HG03039 (cell line): ENCODE results near the gene DLG2.

Source experiments
- ATAC-seq: cut with Tn5 transposase; IDR thresholded peaks from one replicate; pipeline ENCODE4 v1.9.1; 2021; ENCODE audit warnings: mild to moderate bottlenecking, moderate library complexity; ENCODE audit not compliant: unreplicated experiment

The DLG2 gene

GRCh38 chr11:84194696-84195095, 1432.4 kb downstream of the DLG2 start:
- no peak for ATAC-seq

DNA sequence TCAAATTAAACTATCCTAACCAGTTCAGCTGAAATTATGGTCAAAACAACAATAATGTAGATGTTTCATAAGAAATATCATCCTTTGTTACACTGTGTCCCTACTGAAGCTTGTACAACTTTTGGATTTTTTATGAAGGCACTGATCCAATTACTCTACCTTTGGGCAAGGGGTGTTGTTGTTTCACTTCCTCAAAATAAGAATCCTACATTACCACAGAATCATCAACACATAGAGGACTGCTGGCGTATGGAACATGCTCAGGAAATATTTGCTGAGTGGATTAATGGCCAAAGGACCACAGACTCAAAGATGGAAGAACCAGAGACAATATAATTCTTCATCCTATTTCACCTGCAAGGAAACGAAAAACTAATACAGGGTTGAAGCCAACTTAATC, 1433.4 kb downstream of the DLG2 start:
- ATAC-seq: no peak

DNA sequence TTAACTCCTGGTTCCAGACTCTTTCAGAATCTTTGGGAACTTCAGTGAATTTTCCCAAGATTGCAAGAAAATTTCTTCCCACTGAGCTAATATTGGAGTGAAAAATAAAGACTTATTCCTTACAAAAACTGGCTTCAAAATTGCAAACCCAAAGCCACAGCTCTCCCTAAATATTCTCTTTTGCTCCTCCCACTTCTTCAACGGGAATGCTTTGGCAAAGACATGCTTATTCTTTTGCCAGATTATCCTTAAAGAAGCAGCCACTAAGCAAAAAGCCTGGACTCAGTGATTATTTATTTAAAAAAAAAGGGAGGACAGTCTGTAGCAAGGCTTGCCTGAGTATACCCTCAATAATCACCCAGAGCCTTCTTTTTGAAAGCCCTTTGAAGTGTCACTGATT, 1438.6 kb downstream of the DLG2 start:
- ATAC-seq: no peak

DNA sequence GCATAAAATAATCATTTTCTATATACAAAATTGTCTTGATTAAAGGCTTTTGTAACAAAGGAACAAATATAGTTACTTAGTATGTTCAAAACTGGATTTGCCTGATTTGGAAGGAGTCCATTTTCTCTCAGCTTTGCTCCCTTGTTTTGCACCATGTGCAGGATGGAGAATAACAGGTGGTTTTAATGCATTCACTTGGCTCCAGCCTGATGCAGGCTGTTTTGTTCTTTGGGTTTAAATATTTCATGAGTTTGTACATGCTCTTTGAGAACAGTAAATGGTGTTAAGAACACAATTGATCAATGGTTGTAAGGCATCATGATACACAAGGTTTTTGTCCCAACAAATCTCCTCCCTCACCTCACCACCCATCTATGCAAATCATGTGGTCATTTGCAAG, 1454.1 kb downstream of the DLG2 start:
- no peak for ATAC-seq

- ATAC-seq: no peak
These were observed 1462.0 kb downstream of the DLG2 start for GRCh38 chr11:84165139-84165538.

DNA sequence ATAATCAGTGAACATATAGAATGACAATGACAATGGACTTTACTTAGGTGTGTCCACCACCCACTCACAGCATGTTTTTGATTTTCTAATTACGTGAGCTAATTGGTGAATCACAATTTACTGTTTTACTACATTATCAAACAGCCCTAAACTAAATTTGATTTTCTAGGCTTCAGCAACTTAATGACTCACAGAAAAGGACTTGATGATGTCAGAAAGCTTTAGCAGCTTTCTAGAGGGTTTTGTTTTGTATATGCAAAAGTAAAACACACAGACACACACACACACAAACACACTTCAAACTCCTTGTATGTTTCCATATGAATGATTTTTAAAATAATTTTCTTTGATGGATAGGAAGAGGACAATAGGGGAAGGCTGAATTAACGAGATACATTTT, 1462.4 kb downstream of the DLG2 start:
- ATAC-seq: no peak

DNA sequence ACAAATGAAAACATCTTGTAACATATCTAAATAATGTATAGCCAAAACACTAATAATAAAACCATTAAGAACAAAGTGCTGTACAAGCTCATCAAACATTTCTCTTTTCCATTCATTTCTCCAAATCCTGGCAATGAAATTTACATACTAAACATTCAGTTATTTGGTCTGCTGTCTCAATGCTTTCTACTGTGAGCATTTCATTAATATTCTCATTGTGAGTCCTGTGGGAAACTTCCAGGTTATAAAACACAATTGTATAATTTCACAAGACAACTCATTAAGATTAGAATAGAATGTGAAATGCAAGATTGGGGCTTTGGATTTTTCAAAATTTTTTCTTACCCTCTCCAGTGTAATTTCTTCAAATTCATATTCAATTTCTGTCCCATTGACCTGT, 1464.0 kb downstream of the DLG2 start:
- ATAC-seq: no peak

GRCh38 chr11:84157639-84158038, 1469.5 kb downstream of the DLG2 start:
- no peak for ATAC-seq

DNA sequence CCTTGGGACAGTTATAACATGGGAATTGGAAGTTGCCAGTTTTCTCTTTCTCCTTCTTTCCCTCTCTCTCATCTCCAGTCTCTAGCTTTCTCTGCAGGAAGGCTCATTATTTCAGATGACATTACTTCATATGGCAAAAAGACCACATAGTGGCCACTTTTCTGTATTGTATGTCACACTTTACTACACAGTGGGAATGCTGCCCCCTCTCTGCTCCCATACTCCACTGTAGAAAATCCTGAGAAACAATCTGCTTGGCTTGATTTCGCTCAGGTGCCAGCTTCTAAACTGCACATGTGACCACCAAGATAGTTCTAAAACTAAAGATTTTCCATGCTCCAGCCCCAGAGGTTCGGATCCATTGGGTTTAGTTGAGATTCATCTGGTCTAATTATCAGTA, 1480.3 kb downstream of the DLG2 start:
- ATAC-seq: no peak

DNA sequence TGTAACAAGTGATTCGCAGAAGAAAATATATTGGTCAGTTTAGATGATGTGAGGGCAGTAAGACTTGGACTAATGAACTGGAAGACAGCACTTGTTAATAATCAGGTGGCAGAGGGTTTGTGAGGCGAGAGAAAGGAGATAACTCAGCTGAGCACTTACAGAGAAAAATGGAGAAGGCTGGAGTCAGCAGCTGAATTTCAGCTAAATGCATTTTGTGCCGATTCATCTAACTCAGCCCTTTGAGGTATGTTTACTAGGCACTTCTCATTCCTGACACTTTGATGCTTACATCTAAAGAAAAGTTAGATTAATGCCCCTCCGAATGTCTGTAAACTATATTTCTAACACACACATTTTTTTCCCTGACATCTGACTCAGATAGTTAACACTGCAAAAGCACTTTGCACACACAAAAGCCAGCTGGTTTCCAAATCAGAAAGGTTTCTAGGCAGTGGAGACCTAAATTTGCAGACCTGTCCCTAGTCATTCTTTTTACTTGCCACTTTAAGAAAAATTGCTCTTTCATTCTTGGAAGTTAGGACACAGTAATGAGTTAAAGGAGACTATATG, 1481.4 kb downstream of the DLG2 start:
- ATAC-seq: no peak

GRCh38 chr11:84144531-84144930, 1482.6 kb downstream of the DLG2 start:
- no peak for ATAC-seq

- no peak for ATAC-seq
These were observed 1484.7 kb downstream of the DLG2 start for GRCh38 chr11:84142411-84142810.

GRCh38 chr11:84140386-84141169, 1486.6 kb downstream of the DLG2 start:
- no peak for ATAC-seq

GRCh38 chr11:84137960-84138359, 1489.2 kb downstream of the DLG2 start:
- no peak for ATAC-seq

DNA sequence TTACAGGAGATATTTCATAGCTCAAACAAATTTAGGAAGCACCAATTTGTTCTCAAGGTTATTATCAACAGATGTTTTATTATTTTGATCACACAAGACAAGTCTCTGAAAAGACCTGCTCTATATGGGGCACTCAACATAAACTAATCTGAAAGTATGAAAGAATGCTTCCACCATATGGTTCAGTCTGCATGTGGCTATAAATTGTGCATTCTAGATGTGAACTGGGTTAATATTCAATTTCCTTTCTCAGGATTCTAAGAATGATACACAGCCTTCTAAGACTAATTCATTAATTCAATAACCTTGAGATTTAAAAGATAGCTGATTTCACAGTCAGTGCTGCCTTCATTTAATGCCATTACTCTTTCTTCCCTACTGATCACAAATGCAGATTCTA, 1489.6 kb downstream of the DLG2 start:
- ATAC-seq: no peak

GRCh38 chr11:84136926-84137325, 1490.2 kb downstream of the DLG2 start:
- ATAC-seq: no peak

- ATAC-seq: no peak
These were observed 1496.3 kb downstream of the DLG2 start for GRCh38 chr11:84130646-84131427.

GRCh38 chr11:84129961-84130576, 1497.1 kb downstream of the DLG2 start:
- no peak for ATAC-seq

- ATAC-seq: no peak
These were observed 1498.3 kb downstream of the DLG2 start for GRCh38 chr11:84128840-84129239.

- no peak for ATAC-seq
These were observed 1509.8 kb downstream of the DLG2 start for GRCh38 chr11:84117394-84117793.

DNA sequence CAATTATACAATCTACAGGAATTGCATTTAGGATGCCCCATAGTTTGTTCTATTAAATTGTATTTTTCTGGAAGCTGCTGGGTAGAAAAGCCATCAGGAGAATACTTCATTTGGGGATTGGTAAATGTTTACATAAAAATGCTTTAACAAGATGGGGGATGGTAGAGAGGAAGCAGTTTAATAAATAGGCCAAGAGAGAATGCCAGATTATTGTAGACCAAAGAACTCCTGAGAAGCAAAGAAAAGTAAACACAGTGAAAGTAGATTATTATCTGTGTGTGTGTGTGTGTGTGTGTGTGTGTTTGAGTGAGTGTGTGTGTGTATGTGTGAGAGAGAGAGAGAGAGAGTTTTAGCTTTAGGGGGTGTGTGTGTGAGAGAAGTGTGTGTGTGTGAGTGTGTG, 1520.6 kb downstream of the DLG2 start:
- ATAC-seq: no peak

- ATAC-seq: no peak
These were observed 1522.0 kb downstream of the DLG2 start for GRCh38 chr11:84105148-84105547.
